HFF-Myc (cell line): Measurements from ENCODE around the gene RADX.
A peak's percentile ranks its signal among the peaks of the same experiment; 100 is the strongest.

Experiments
- DNase-seq: peaks from one replicate; pipeline ENCODE4 v3.0.0-alpha.2; 2011; ENCODE audit warnings: low read depth; ENCODE audit errors: extremely low read depth
- H3K4me3 ChIP-seq: replicated peaks from 2 replicates; pipeline ENCODE4 v1.5.1; 2011; ENCODE audit warnings: low read depth, mild to moderate bottlenecking, control low read depth, low read length
- CTCF ChIP-seq: IDR thresholded peaks from 2 replicates; pipeline ENCODE4 v1.5.1; 2012; ENCODE audit warnings: mild to moderate bottlenecking, low read depth, low read length, control low read depth; ENCODE audit errors: missing control alignments

RADX gene

DNA sequence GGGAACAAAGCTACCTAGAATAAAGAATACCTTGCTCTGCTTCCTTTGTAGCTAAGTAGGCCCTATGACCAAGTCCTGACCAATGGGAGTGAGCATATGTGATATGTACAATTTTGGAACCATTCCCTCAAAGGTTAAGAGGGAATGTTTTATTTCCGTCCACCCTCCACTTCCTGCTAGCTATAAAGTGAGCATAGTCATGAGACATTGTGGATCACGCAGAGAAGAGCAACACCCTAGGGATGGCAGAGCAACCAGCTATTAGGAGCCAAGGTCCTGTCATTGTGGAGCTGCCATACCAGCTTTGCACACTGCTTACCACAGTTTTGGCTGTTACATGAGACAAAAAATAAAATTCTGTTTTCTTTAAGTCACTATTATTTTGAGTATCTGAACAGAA, 68.9 kb downstream of the RADX start:
- DNase-seq = no peak
- no peak overlapping the region for H3K4me3 ChIP-seq
- no peak for TF ChIP-seq CTCF

- no peak for DNase-seq
- no peak for TF ChIP-seq CTCF
- H3K4me3 ChIP-seq = no peak overlapping the region
These were observed 72.4 kb downstream of the RADX start for GRCh38 chrX:106684207-106684606.

- H3K4me3 ChIP-seq = no peak overlapping the region
These were observed 80.8 kb downstream of the RADX start for GRCh38 chrX:106692425-106693065.

GRCh38 chrX:106696502-106696901, 84.7 kb downstream of the RADX start:
- no peak for DNase-seq
- no peak for TF ChIP-seq CTCF
- H3K4me3 ChIP-seq = no peak overlapping the region

More at GRCh38 chrX:106692425-106693065, 80.8 kb downstream of the RADX start:
- DNase-seq = no peak
- TF ChIP-seq CTCF = no peak

- peak; percentile 2 for DNase-seq
- H3K4me3 ChIP-seq = no peak overlapping the region
- TF ChIP-seq CTCF = no peak
These were observed 86.9 kb downstream of the RADX start for GRCh38 chrX:106698693-106699092.

DNA sequence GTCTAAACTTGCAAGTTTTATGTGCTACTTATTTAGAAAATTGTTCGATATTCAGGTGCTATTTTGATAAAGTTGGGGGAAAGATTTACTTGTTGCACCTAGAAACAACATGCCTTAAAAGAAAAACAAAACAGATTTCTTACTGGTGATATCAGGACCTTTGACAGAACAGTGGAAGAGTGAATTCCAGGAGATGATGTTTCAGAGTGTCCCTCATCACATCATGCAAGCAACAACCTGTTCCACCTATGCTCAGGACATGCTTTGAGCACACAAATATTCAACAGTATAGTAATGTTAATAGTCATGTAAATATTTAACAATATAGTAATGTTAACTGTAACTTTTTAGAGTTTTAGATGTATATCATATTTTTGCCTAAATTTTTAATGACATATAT, 90.9 kb downstream of the RADX start:
- TF ChIP-seq CTCF = no peak

DNA sequence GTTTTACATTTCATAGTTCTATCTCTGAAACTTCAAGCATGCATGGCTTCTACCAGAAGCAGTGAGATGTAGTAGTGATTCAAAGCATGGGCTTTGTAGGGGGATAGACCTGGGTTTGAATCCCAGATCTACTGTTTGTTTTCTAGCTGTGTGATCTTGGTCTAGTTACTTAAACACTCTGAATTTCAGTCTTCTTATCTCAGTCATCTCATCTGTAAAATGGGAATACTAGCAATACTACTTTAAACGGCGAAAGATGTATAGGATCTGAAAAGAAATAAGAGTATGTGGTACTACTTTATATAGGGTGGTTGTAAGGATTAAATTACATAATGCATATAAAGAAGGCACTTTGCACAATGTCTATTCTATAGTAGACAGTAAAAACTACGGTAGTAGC, 94.7 kb downstream of the RADX start:
- H3K4me3 ChIP-seq = no peak overlapping the region
- no peak for DNase-seq
- TF ChIP-seq CTCF = no peak

More for the DNA sequence above, 90.9 kb downstream of the RADX start:
- no peak for DNase-seq
- no peak overlapping the region for H3K4me3 ChIP-seq
